IMR-90 (cell line): Measurements from ENCODE around the gene CEP76.

Source experiments
- BHLHE40 ChIP-seq: fragments of 150-350 bp; IDR thresholded peaks from 2 replicates; pipeline ENCODE4 v1.6.1; 2016; ENCODE audit warnings: mild to moderate bottlenecking, low read depth, low read length
- CEBPB ChIP-seq: IDR thresholded peaks from 2 replicates; pipeline ENCODE4 v1.6.1; 2012; ENCODE audit warnings: low read depth, low read length, improper control_type of control experiment
- CTCF ChIP-seq: conservative IDR thresholded peaks from 2 replicates; pipeline ENCODE4 v1.5.1; 2012; ENCODE audit warnings: mild to moderate bottlenecking, low read depth, low read length, improper control_type of control experiment
- ELK1 ChIP-seq: fragments of 150-350 bp; IDR thresholded peaks from 2 replicates; pipeline ENCODE4 v1.6.1; 2016; ENCODE audit warnings: low read depth, mild to moderate bottlenecking, low read length, moderate library complexity, borderline replicate concordance
- FOS ChIP-seq: fragments of 150-350 bp; IDR thresholded peaks from 2 replicates; pipeline ENCODE4 v1.6.1; 2016; ENCODE audit warnings: low read depth, low read length
- MAFK ChIP-seq: IDR thresholded peaks from 2 replicates; pipeline ENCODE4 v1.6.1; 2012; ENCODE audit warnings: low read depth, low read length, improper control_type of control experiment
- MAZ ChIP-seq: IDR thresholded peaks from 2 replicates; pipeline ENCODE4 v1.6.1; 2012; ENCODE audit warnings: low read depth, mild to moderate bottlenecking, low read length, improper control_type of control experiment, moderate library complexity, borderline replicate concordance
- MXI1 ChIP-seq: IDR thresholded peaks from 2 replicates; pipeline ENCODE4 v1.6.1; 2012; ENCODE audit warnings: low read depth, mild to moderate bottlenecking, low read length, moderate library complexity, borderline replicate concordance
- POLR2A ChIP-seq: IDR thresholded peaks from 2 replicates; pipeline ENCODE4 v1.6.1; 2012; ENCODE audit warnings: mild to moderate bottlenecking, low read depth, low read length
- RAD21 ChIP-seq: IDR thresholded peaks from 2 replicates; pipeline ENCODE4 v1.6.1; 2012; ENCODE audit warnings: low read length, improper control_type of control experiment
- RCOR1 ChIP-seq: IDR thresholded peaks from 2 replicates; pipeline ENCODE4 v1.6.1; 2012; ENCODE audit warnings: mild to moderate bottlenecking, low read length, improper control_type of control experiment; ENCODE audit not compliant: insufficient replicate concordance
- RFX5 ChIP-seq: IDR thresholded peaks from 2 replicates; pipeline ENCODE4 v1.8.0; 2012; ENCODE audit warnings: low read depth, mild to moderate bottlenecking, low read length, moderate library complexity
- SMC3 ChIP-seq: fragments of 150-350 bp; IDR thresholded peaks from 2 replicates; pipeline ENCODE4 v1.6.1; 2016; ENCODE audit warnings: low read depth, mild to moderate bottlenecking, antibody characterized with exemption, low read length, moderate library complexity
- USF2 ChIP-seq: fragments of 150-350 bp; IDR thresholded peaks from 2 replicates; pipeline ENCODE4 v1.6.1; 2017; ENCODE audit warnings: mild to moderate bottlenecking, antibody characterized with exemption, low read length, low read depth

- no peak for TF ChIP-seq FOS
- no peak for TF ChIP-seq CTCF
- TF ChIP-seq POLR2A: no peak
- TF ChIP-seq MAFK: no peak
- TF ChIP-seq BHLHE40: no peak
- no peak for TF ChIP-seq RFX5
- no peak for TF ChIP-seq ELK1
- TF ChIP-seq MXI1: no peak
- no peak for TF ChIP-seq MAZ
- TF ChIP-seq CEBPB: no peak
- TF ChIP-seq SMC3: no peak
- TF ChIP-seq RCOR1: no peak
- no peak for TF ChIP-seq USF2
- no peak for TF ChIP-seq RAD21
These were observed 2.8 kb downstream of the CEP76 start for GRCh38 chr18:12699747-12700146.
